AG04450 (cell line): ENCODE results near the gene PEG3. TPM values are rescaled to one million over a fixed set of nuclear protein-coding genes. Genes with fewer than 3 reads are reported as not detected.

Experiments
- CTCF ChIA-PET: fragments of 300-600, 350-600 bp; formaldehyde crosslinking; extraction: SDS; loops from one replicate; lab custom pipeline; 2022; ENCODE audit warnings: antibody characterized with exemption, inconsistent platforms; lab: Charles Lee
- POLR2A ChIA-PET: fragments of 350-600 bp; formaldehyde crosslinking; extraction: SDS; loops from one replicate; lab custom pipeline; 2021; ENCODE audit warnings: antibody characterized with exemption, inconsistent platforms; lab: Yijun Ruan, JAX
- DNase-seq: peaks from one replicate; pipeline ENCODE4 v3.0.0-alpha.2; 2011; ENCODE audit warnings: low read depth, low spot score
- H3K27ac ChIP-seq: one replicate; pipeline ENCODE4 v1.5.1; 2012; ENCODE audit warnings: low read depth, low read length, control low read depth
- H3K27me3 ChIP-seq: one replicate; pipeline ENCODE4 v1.6.0; 2012; ENCODE audit warnings: low read length; ENCODE audit not compliant: control insufficient read depth, insufficient read depth
- H3K4me3 ChIP-seq: 2 replicates; pipeline ENCODE4 v1.5.1; 2011; ENCODE audit warnings: mild to moderate bottlenecking, low read depth, low read length, control low read depth
- H3K9me3 ChIP-seq: 2 replicates; pipeline ENCODE4 v1.5.1; 2012; ENCODE audit warnings: low read length; ENCODE audit not compliant: control insufficient read depth, insufficient read depth
- polyA plus RNA-seq: library from polyadenylated mRNA; depleted of rRNA; stranded (reverse); fragments of >200 nt; gene quantifications from 2 replicates; pipeline ENCODE4 v1.2.3, GENCODE V29; 2011
- TF ChIP-seq, protein P1 (sequence below): IDR thresholded peaks from 2 replicates; pipeline ENCODE4 v1.5.1; 2011; ENCODE audit warnings: low read depth, low read length, control low read depth, inconsistent platforms

The PEG3 gene
- polyA plus RNA-seq, 1 experiment, result not detected

DNA sequence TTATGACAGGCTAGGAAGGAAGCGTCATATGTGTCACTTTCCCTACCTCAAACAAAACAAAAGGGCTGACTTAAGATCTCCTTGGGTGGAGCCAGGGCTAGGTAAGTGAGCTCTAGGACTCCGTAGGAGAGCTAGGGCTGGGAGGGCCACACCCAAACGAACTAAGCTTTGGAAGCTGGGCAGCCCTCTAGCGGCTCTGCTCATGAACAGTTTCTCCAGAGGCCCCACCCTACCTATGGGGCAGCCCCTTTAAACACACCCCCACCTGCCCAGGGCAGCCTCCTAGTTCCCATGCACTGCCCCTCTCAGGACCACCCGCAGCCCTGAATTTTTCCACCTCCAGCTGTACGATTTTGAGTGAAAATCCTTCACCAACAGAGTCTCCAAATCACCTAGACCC, 3.5 kb downstream of the PEG3 start:
- Histone ChIP-seq H3K27ac (no peak overlapping the region), H3K4me3 (no peak overlapping the region), H3K9me3 (peaks cover 72% of the 10 kb centered on the region), H3K27me3 (no peaks in the 10 kb centered on the region)
- TF ChIP-seq, protein P1, sequence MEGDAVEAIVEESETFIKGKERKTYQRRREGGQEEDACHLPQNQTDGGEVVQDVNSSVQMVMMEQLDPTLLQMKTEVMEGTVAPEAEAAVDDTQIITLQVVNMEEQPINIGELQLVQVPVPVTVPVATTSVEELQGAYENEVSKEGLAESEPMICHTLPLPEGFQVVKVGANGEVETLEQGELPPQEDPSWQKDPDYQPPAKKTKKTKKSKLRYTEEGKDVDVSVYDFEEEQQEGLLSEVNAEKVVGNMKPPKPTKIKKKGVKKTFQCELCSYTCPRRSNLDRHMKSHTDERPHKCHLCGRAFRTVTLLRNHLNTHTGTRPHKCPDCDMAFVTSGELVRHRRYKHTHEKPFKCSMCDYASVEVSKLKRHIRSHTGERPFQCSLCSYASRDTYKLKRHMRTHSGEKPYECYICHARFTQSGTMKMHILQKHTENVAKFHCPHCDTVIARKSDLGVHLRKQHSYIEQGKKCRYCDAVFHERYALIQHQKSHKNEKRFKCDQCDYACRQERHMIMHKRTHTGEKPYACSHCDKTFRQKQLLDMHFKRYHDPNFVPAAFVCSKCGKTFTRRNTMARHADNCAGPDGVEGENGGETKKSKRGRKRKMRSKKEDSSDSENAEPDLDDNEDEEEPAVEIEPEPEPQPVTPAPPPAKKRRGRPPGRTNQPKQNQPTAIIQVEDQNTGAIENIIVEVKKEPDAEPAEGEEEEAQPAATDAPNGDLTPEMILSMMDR, result no peak
- ChIA-PET CTCF (no interaction called here), POLR2A (no interaction called here)
- no peak for DNase-seq

DNA sequence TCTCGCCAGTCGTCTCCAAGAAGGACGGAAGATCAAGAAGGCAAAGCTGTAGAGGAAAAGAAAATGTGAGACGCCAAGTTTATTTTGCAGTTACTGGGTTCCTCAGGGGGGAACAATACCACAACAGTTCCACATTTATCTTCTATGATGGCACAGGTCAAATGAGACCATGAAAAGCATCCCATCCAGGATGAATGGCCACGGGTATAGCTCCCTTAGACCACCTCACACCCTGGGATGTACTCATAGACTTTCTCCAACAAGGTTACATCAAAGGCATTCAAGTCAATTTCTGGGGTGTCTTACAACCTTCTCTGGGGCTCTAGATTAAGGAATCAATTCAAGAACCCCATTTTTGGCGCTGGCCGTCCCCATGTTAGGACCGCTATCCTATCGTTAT, 4.5 kb downstream of the PEG3 start:
- TF ChIP-seq, protein P1, result no peak
- peaks cover 70% of the 10 kb centered on the region for H3K9me3 ChIP-seq
- ChIA-PET POLR2A (no interaction called here), CTCF (no interaction called here)
- no peak for DNase-seq
- no peak overlapping the region for H3K4me3 ChIP-seq
- no peaks in the 10 kb centered on the region for H3K27me3 ChIP-seq
- no peak overlapping the region for H3K27ac ChIP-seq

DNA sequence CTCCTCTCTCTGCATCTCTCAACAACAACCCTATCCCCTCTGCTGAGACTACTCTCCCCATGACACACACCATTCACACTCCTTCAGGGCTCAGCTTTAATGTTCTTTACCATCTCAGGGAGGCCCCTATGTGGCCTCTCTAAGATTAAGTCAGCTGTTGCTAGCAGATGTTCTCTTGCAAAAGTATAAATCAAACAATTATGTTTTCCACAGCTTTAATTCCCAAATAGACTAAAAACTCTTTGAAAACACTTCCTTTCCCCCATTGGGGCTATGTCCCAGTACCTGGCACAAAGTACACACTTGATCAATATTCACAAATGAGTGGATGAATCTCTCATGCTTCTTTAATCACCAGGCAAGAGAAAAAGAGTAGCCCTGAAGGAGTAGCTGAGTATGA, 5.1 kb downstream of the PEG3 start:
- H3K27ac ChIP-seq, result no peak overlapping the region
- no peaks in the 10 kb centered on the region for H3K27me3 ChIP-seq
- POLR2A ChIA-PET, result no interaction called here
- H3K9me3 ChIP-seq, result peaks cover 64% of the 10 kb centered on the region
- DNase-seq, result no peak
- TF ChIP-seq, protein P1, result no peak
- H3K4me3 ChIP-seq, result no peak overlapping the region
- CTCF ChIA-PET, result no interaction called here

DNA sequence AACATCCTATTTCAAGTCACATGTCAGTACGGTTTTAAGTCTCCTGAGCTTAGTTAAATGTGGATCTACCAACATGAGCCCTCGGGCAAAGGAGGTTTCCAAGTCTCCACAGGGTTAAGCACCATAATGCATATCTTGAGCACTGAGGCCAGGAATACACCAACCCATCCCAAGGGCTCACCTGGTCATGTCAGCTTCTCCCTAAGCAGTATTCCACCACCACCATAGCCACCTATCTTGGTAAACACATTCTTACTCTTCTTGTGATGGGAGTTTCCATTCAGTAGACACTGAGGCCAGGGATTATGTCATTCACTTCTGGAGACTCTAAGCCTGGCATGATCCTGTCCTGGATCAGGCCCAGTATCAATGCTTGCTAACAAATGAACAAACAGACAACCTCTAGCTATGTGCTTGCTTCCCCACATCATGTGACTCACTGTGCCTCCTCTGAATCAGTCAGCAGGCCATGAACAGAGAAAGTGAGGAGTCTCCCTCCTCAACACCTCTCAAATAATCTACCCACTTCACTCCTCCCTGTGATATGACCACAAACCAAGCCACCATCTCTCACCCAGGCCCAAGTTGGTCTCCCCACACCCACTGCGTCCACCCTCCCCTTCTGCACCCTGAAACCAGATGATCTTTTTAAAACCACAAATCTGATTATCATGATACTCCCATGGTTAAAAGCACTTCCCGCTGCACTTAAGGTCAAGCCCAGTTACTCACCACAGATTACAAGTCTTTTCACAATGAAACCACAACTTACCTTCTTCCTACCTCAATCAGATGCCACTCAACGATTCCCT, 5.8 kb downstream of the PEG3 start:
- H3K27ac ChIP-seq, result no peak overlapping the region
- H3K4me3 ChIP-seq, result no peak overlapping the region
- DNase-seq, result no peak
- no peaks in the 10 kb centered on the region for H3K27me3 ChIP-seq
- POLR2A ChIA-PET, result no interaction called here
- TF ChIP-seq, protein P1, result no peak
- H3K9me3 ChIP-seq, result peaks cover 59% of the 10 kb centered on the region
- CTCF ChIA-PET, result no interaction called here

DNA sequence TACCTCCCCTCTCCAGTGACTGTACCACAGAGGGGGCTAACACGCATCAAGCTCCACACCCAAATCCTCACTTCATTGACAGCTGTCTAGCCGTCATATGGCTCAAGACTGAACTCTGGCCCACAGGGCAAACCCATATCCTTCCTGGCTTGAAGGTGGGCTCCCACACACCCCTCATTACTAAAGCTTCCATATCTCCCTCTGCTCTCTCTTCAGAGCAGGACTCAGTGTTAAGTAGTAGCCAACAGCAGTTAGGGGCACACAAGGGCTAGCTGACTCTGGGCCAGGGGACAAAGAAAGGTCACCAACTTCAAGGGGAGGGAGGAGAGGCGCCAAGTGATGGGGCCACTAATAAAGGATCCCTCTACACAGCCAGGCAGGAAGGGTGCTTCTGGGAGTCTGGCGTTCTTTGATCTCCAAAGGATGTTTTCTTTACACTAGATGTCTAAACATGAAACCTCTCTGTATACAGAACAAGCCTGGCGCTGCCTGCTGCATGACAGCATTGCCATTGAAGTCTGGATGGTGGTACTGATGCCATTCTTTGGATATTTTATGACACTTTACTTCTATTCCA, 8.1 kb downstream of the PEG3 start:
- no peaks in the 10 kb centered on the region for H3K27me3 ChIP-seq
- ChIA-PET POLR2A (no interaction called here), CTCF (no interaction called here)
- peaks cover 46% of the 10 kb centered on the region for H3K9me3 ChIP-seq
- no peak overlapping the region for H3K4me3 ChIP-seq
- H3K27ac ChIP-seq, result no peak overlapping the region
- TF ChIP-seq, protein P1, result no peak
- DNase-seq, result no peak
